OCI-LY3 (cell line): Measurements from ENCODE around the gene FGD2.

Experiments
- H2AFZ ChIP-seq: fragments of 200-600, 300-600 bp; shearing (Covaris generic); 2 replicates; pipeline ENCODE4 v1.6.0; 2014; ENCODE audit warnings: antibody characterized with exemption, low read depth, low read length
- H3K27ac ChIP-seq: fragments of 200-600, 300-600 bp; sonication (generic); 2 replicates; pipeline ENCODE4 v1.5.1; 2014; ENCODE audit warnings: mild to moderate bottlenecking, low read length, moderate library complexity, mixed read lengths
- H3K27me3 ChIP-seq: fragments of 200-600, 300-600 bp; sonication (generic); 2 replicates; pipeline ENCODE4 v1.6.1; 2014; ENCODE audit warnings: low read depth, low read length, mixed read lengths
- H3K36me3 ChIP-seq: fragments of 200-600, 300-600 bp; sonication (generic); replicated peaks from 2 replicates; pipeline ENCODE3; 2014; ENCODE audit warnings: low read depth, low read length, mixed read lengths
- H3K4me1 ChIP-seq: fragments of 300-600, 200-600 bp; sonication (generic); 2 replicates; pipeline ENCODE4 v1.6.1; 2014; ENCODE audit warnings: low read length, mixed read lengths
- H3K4me2 ChIP-seq: fragments of 200-600, 300-600 bp; sonication (generic); 2 replicates; pipeline ENCODE4 v1.6.1; 2014; ENCODE audit warnings: low read length, mixed read lengths
- H3K4me3 ChIP-seq: fragments of 300-600, 200-600 bp; sonication (generic); 2 replicates; pipeline ENCODE4 v1.5.1; 2014; ENCODE audit warnings: antibody characterized with exemption, mild to moderate bottlenecking, low read length, moderate library complexity
- H3K79me2 ChIP-seq: fragments of 300-600, 200-600 bp; shearing (Covaris generic); 2 replicates; pipeline ENCODE4 v1.6.1; 2014; ENCODE audit warnings: mild to moderate bottlenecking, low read length, mixed read lengths
- H3K9ac ChIP-seq: fragments of 300-600, 200-600 bp; shearing (Covaris generic); 2 replicates; pipeline ENCODE4 v1.6.0; 2014; ENCODE audit warnings: mild to moderate bottlenecking, low read length, moderate library complexity
- H3K9me3 ChIP-seq: fragments of 200-600, 300-600 bp; shearing (Covaris generic); 2 replicates; pipeline ENCODE4 v1.6.1; 2014; ENCODE audit warnings: low read length, mixed read lengths; ENCODE audit not compliant: insufficient read depth
- H4K20me1 ChIP-seq: fragments of 200-600, 300-600 bp; sonication (generic); 2 replicates; pipeline ENCODE4 v1.6.1; 2016; ENCODE audit warnings: low read length, mixed read lengths; ENCODE audit not compliant: insufficient read depth
- EZH2phosphoT487 ChIP-seq: fragments of 200-600 bp; shearing (Covaris generic); IDR thresholded peaks from 2 replicates; pipeline ENCODE4 v1.6.1; 2018; ENCODE audit warnings: antibody characterized with exemption, mixed run types, low read depth
- TF ChIP-seq, protein P1 (sequence below): fragments of 200-600, 300-600 bp; sonication (generic); IDR thresholded peaks from 2 replicates; pipeline ENCODE4 v1.5.1; 2014; ENCODE audit warnings: antibody characterized with exemption, low read length, low read depth

FGD2 gene

DNA sequence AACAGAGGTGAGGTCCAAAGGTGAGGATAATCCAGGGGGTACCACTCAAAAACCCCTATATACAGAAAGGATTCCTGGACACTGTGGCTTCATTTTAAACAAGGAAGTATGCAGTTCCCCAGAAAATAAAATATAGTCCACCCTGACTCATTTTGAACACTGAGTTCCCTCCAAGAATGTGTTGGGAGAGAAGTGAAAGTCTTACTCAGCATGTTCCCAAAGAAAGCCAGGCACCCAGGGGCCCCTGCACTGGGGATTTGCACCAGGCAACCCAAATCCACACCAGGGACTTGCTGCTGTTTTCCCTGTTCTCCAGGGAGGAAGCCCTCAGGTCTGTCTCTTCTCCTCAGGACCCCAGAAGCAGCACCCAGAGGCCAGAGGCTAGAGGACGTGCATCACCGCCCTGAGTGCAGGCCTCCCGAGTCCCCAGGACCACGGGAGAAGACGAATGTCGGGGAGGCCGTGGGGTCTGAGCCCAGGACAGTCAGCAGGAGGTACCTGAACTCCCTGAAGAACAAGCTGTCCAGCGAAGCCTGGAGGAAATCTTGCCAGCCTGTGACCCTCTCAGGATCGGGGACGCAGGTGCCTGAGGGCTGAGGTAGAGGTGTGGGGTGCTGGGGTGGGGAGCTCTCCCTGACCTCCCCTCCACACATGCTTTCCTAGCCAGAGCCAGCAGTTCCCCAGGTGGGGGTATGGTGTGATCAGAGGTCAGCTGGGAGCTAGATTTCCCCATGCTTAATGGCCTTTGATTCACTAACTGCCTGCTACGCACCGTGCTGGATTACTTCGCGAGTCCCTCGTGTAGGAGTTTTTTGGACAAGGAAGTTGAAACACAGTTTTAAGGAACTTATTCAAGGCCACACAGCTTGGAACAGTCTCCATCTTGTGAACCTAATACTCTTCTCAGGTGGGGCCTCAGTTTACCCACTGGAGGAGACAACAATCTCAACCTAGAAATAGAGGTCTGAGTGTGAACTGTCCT is 3.3 kb downstream of the FGD2 start:
- Histone ChIP-seq H3K27ac (peak overlapping the region; percentile 95), H3K27me3 (no peaks in the 10 kb centered on the region), H2AFZ (no peak overlapping the region), H3K4me3 (peak overlapping the region; percentile 86), H4K20me1 (peaks cover 42% of the 10 kb centered on the region), H3K4me1 (peaks cover 37% of the 10 kb centered on the region), H3K79me2 (peaks cover 66% of the 10 kb centered on the region), H3K36me3 (peaks cover 58% of the 10 kb centered on the region), H3K4me2 (peak overlapping the region; percentile 99), H3K9ac (peak overlapping the region; percentile 99), H3K9me3 (no peaks in the 10 kb centered on the region)
- TF ChIP-seq, protein P1, sequence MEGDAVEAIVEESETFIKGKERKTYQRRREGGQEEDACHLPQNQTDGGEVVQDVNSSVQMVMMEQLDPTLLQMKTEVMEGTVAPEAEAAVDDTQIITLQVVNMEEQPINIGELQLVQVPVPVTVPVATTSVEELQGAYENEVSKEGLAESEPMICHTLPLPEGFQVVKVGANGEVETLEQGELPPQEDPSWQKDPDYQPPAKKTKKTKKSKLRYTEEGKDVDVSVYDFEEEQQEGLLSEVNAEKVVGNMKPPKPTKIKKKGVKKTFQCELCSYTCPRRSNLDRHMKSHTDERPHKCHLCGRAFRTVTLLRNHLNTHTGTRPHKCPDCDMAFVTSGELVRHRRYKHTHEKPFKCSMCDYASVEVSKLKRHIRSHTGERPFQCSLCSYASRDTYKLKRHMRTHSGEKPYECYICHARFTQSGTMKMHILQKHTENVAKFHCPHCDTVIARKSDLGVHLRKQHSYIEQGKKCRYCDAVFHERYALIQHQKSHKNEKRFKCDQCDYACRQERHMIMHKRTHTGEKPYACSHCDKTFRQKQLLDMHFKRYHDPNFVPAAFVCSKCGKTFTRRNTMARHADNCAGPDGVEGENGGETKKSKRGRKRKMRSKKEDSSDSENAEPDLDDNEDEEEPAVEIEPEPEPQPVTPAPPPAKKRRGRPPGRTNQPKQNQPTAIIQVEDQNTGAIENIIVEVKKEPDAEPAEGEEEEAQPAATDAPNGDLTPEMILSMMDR: no peak
- TF ChIP-seq EZH2phosphoT487: no peak

DNA sequence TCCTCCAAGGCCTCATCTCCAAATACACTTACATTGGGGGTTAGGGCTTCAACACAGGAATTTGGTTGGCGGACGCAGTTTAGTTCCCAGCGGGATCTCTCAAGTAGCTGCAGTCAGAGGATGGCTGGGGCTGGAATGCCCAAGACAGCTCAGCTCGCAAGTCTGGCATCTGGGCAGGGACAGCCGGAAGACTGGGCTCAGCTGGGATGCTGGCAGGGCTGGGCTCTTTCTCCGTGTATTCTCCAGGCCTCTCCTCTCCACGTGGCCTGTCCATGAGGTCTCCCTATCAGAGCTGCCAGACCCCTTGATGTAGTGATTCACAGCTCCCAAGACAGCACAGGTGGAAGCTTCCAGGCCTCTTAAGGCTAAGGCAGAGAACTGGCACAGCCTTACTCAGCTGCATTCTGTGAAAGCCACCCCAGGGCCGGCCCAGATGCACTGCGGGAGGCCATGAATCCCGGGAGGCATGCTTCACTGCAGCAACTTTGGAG is 5.0 kb downstream of the FGD2 start:
- peaks cover 75% of the 10 kb centered on the region for H3K36me3 ChIP-seq
- peaks cover 21% of the 10 kb centered on the region for H3K4me1 ChIP-seq
- H3K9ac ChIP-seq: no peak overlapping the region
- peaks cover 42% of the 10 kb centered on the region for H4K20me1 ChIP-seq
- H2AFZ ChIP-seq: no peak overlapping the region
- no peak overlapping the region for H3K4me3 ChIP-seq
- no peak overlapping the region for H3K4me2 ChIP-seq
- TF ChIP-seq, protein P1: no peak
- TF ChIP-seq EZH2phosphoT487: no peak
- no peaks in the 10 kb centered on the region for H3K9me3 ChIP-seq
- H3K27me3 ChIP-seq: no peaks in the 10 kb centered on the region
- H3K27ac ChIP-seq: no peak overlapping the region
- H3K79me2 ChIP-seq: peaks cover 62% of the 10 kb centered on the region

DNA sequence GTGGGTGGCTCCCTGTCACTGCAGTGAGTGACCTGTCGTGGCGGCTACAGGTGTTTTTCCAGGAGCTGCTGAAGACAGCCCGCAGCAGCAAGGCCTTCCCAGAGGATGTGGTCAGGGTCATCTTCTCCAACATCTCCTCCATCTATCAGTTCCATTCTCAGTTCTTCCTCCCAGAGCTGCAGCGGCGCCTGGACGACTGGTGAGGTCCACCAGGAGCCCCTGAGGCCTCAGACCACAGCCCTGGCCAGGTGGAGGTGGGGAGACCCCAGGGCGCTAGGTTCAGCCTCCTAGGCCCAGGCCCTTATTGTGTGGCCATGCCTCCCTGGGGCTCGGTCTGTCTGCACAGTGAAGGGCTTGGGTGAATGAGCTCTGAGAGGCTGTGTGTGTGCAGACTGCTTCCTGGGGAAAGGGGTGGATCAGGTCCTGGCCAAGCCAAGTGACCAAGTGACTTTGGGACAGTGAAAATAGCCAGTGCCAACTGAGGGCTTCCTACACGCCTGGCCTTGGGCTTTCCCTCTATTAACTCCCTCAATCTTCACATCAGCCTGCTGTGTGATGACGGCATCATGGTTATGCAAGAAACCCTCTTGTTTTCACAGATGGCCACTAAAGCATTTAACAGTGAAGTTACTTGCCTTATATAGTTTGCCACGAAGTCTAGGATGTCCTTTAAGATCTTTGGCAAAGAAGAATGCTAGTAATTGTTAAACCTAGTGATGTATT is 6.4 kb downstream of the FGD2 start:
- peaks cover 42% of the 10 kb centered on the region for H4K20me1 ChIP-seq
- peaks cover 48% of the 10 kb centered on the region for H3K79me2 ChIP-seq
- H3K4me1 ChIP-seq: peaks cover 21% of the 10 kb centered on the region
- H3K4me2 ChIP-seq: no peak overlapping the region
- no peaks in the 10 kb centered on the region for H3K27me3 ChIP-seq
- TF ChIP-seq, protein P1: no peak
- TF ChIP-seq EZH2phosphoT487: no peak
- no peaks in the 10 kb centered on the region for H3K9me3 ChIP-seq
- H3K27ac ChIP-seq: no peak overlapping the region
- H3K4me3 ChIP-seq: no peak overlapping the region
- H2AFZ ChIP-seq: no peak overlapping the region
- H3K36me3 ChIP-seq: peaks cover 80% of the 10 kb centered on the region
- no peak overlapping the region for H3K9ac ChIP-seq
